Endothelial cell of umbilical vein (primary cell): Measurements from ENCODE around the gene SLC1A1. TPM values are rescaled to one million over a fixed set of nuclear protein-coding genes. Genes with fewer than 3 reads are reported as not detected.

Source experiments
- BruUV-seq: library from RNA; stranded (reverse); fragments of 400-500 nt; replicated peaks from 2 replicates; lab custom pipeline; 2021; lab: Mats Ljungman, UMichigan
- CTCF ChIA-PET: fragments of 300-600, 350-600 bp; sonication (Branson Sonifier 250); formaldehyde crosslinking; loops from one replicate; lab custom pipeline; 2021; ENCODE audit warnings: antibody characterized with exemption, inconsistent platforms; lab: Charles Lee
- POLR2A ChIA-PET: fragments of 300-600, 350-600 bp; sonication (Branson Sonifier 250); formaldehyde crosslinking; loops from one replicate; lab custom pipeline; 2021; ENCODE audit warnings: antibody characterized with exemption, inconsistent platforms; lab: Charles Lee
- DNase-seq: peaks from one replicate; pipeline ENCODE4 v3.0.0-alpha.2; 2011; ENCODE audit warnings: low read depth, low spot score
- FAIRE-seq: peaks from 2 replicates; lab custom pipeline; 2011; peaks lifted over from hg19 to GRCh38; lab: Jason Lieb, UNC
- H2AFZ ChIP-seq: 2 replicates; pipeline ENCODE4 v1.6.0; 2012; ENCODE audit warnings: low read depth, low read length, control low read depth, inconsistent platforms
- H3K27ac ChIP-seq: 2 replicates; pipeline ENCODE4 v1.5.1; 2011; ENCODE audit warnings: low read depth, mild to moderate bottlenecking, control low read depth, low read length, moderate library complexity; ENCODE audit not compliant: insufficient read depth
- H3K27me3 ChIP-seq, 2 experiments: 2 replicates each; pipeline versions ENCODE4 v1.6.0 to v1.6.1; 2011; ENCODE audit warnings: low read length in 2 of 2, mixed read lengths in 1 of 2; ENCODE audit not compliant: control insufficient read depth in 2 of 2, insufficient read depth in 2 of 2
- H3K36me3 ChIP-seq, 2 experiments: 2 replicates in 1 of 2; 3 replicates in 1 of 2; pipeline ENCODE4 v1.5.1; 2011; ENCODE audit warnings: low read length in 2 of 2, mild to moderate bottlenecking in 1 of 2, moderate library complexity in 1 of 2; ENCODE audit not compliant: control insufficient read depth in 2 of 2, insufficient read depth in 2 of 2; ENCODE audit errors: extremely low read depth in 1 of 2
- H3K4me1 ChIP-seq: 3 replicates; pipeline ENCODE4 v1.5.1; 2011; ENCODE audit warnings: mild to moderate bottlenecking, low read length; ENCODE audit not compliant: control insufficient read depth, insufficient read depth; ENCODE audit errors: extremely low read depth
- H3K4me2 ChIP-seq: 2 replicates; pipeline ENCODE4 v1.6.1; 2011; ENCODE audit warnings: low read length, control low read depth, mixed read lengths; ENCODE audit not compliant: insufficient read depth
- H3K4me3 ChIP-seq, 3 experiments: fragments of 200-600 bp in 1 of 3; sonication (generic), shearing (Covaris generic) in 1 of 3; replicated peaks in 1 of 3; 2 replicates each; pipeline ENCODE4 v1.5.1; 2011 to 2016; ENCODE audit warnings: control low read depth in 3 of 3, low read length in 3 of 3, mild to moderate bottlenecking in 2 of 3, inconsistent platforms in 1 of 3, low read depth in 1 of 3, moderate library complexity in 1 of 3; ENCODE audit not compliant: insufficient read depth in 1 of 3
- H3K79me2 ChIP-seq: 2 replicates; pipeline ENCODE4 v1.6.0; 2012; ENCODE audit warnings: low read length, inconsistent platforms; ENCODE audit not compliant: control insufficient read depth, insufficient read depth
- H3K9ac ChIP-seq: replicated peaks from 2 replicates; pipeline ENCODE3; 2011; ENCODE audit warnings: low read length, control low read depth; ENCODE audit not compliant: insufficient read depth; ENCODE audit errors: extremely low read depth
- H3K9me1 ChIP-seq: replicated peaks from 3 replicates; pipeline ENCODE4 v1.6.0; 2011; ENCODE audit warnings: mild to moderate bottlenecking, low read length; ENCODE audit not compliant: control insufficient read depth, insufficient read depth; ENCODE audit errors: extremely low read depth
- H3K9me3 ChIP-seq: replicated peaks from 2 replicates; pipeline ENCODE4 v1.5.1; 2012; ENCODE audit warnings: low read length, inconsistent platforms; ENCODE audit not compliant: control insufficient read depth, insufficient read depth
- H4K20me1 ChIP-seq: replicated peaks from 2 replicates; pipeline ENCODE3; 2011; ENCODE audit warnings: mild to moderate bottlenecking, low read length; ENCODE audit not compliant: control insufficient read depth, insufficient read depth; ENCODE audit errors: extremely low read depth
- EZH2 ChIP-seq: IDR thresholded peaks from 2 replicates; pipeline ENCODE4 v1.6.1; 2012; ENCODE audit warnings: borderline replicate concordance, low read depth, mild to moderate bottlenecking, moderate library complexity, low read length, inconsistent platforms; ENCODE audit not compliant: severe bottlenecking
- FOS ChIP-seq: IDR thresholded peaks from 2 replicates; pipeline ENCODE4 v1.6.1; 2011; ENCODE audit warnings: mild to moderate bottlenecking, low read length, moderate library complexity, borderline replicate concordance; ENCODE audit not compliant: insufficient read depth
- GATA2 ChIP-seq: IDR thresholded peaks from 2 replicates; pipeline ENCODE4 v1.7.0; 2011; ENCODE audit warnings: low read depth, mild to moderate bottlenecking, moderate library complexity, mixed read lengths, low read length; ENCODE audit not compliant: insufficient read length, insufficient read depth
- MYC ChIP-seq: IDR thresholded peaks from one replicate; pipeline ENCODE4 v1.6.1; 2011; ENCODE audit warnings: mild to moderate bottlenecking, low read depth, low read length
- POLR2A ChIP-seq: IDR thresholded peaks from 2 replicates; pipeline ENCODE4 v1.6.1; 2012; ENCODE audit warnings: low read depth, mild to moderate bottlenecking, control low read depth, low read length
- dilution Hi-C: fragments of 300-500 bp; cut with MboI; formaldehyde crosslinking; loops from one replicate; pipeline ENCODE4 v1.15.0; 2019; ENCODE audit warnings: low sequenced_read_pairs; ENCODE audit not compliant: extremely low pct_ligation_motif_present
- intact Hi-C: fragments of 100-400 bp; cut with micrococcal nuclease; formaldehyde crosslinking; loops from one replicate; pipeline ENCODE4 v1.10.0; 2022
- polyA plus RNA-seq, 4 experiments: library from polyadenylated mRNA; depleted of rRNA in 3 of 4; stranded (reverse) in 3 of 4; unstranded in 1 of 4; fragments of >200 nt; gene quantifications; 2 replicates each; pipeline versions ENCODE4 v1.2.1 to v1.2.3, GENCODE V29; 2011 to 2012; ENCODE audit warnings: missing spikeins in 1 of 4
- total RNA-seq: library from RNA; stranded (reverse); gene quantifications from 2 replicates; pipeline ENCODE4 v1.2.3, GENCODE V29; 2021
- TF ChIP-seq, protein P1 (sequence below), 2 donors: IDR thresholded peaks; 1 replicate in 1 of 2; 2 replicates in 1 of 2; pipeline ENCODE4 v1.5.1; 2011; ENCODE audit warnings: low read length in 2 of 2, mild to moderate bottlenecking in 2 of 2, moderate library complexity in 2 of 2, control low read depth in 1 of 2, inconsistent platforms in 1 of 2, low read depth in 1 of 2; ENCODE audit not compliant: insufficient read depth in 1 of 2; ENCODE audit errors: extremely low read depth in 1 of 2
- TF ChIP-seq, protein P2 (sequence below): IDR thresholded peaks from 2 replicates; pipeline ENCODE4 v1.6.1; 2011; ENCODE audit not compliant: insufficient read depth, insufficient read length

SLC1A1 gene
- total and polyA plus RNA-seq, 2 donors (not counting 3 experiments of a cell fraction or from before 2014, with no cell fraction given), result 5.8 to 8.3 TPM

DNA sequence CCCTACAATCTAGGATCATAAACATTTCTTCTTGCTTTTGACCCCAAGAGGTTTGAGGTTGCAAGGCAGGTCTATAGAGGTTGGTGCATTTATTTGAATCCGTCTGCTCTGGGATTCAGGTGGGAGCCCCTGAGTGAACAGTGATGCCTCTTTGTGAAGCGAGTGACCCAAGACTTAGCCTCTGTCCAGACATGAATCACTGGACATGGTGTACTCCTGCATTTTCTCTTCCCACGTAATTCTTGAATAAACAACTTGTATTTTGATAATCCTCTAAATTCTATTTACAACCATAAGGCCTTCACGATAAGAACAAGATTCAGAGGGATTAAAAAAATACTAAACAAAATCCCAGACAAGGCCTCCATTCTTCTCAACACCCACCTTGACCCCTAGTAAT is 104.3 kb downstream of the SLC1A1 start:
- H2AFZ ChIP-seq, result no peak overlapping the region
- H3K79me2 ChIP-seq, result no peaks in the 10 kb centered on the region
- no peaks in the 10 kb centered on the region for H4K20me1 ChIP-seq
- FAIRE-seq (no peak), DNase-seq (no peak)
- dilution Hi-C loops (no loop called here), intact Hi-C loops (no loop called here)
- ChIA-PET POLR2A (no interaction called here), CTCF (interaction anchor here (2.4 kb wide), 1 partner anchor 10 kb away, joined by 13 read pairs; no protein-coding TSS in a partner anchor)
- no peak overlapping the region for H3K27ac ChIP-seq
- TF ChIP-seq EZH2 (no peak), POLR2A (no peak), FOS (no peak), MYC (no peak), GATA2 (no peak)
- TF ChIP-seq, protein P1, sequence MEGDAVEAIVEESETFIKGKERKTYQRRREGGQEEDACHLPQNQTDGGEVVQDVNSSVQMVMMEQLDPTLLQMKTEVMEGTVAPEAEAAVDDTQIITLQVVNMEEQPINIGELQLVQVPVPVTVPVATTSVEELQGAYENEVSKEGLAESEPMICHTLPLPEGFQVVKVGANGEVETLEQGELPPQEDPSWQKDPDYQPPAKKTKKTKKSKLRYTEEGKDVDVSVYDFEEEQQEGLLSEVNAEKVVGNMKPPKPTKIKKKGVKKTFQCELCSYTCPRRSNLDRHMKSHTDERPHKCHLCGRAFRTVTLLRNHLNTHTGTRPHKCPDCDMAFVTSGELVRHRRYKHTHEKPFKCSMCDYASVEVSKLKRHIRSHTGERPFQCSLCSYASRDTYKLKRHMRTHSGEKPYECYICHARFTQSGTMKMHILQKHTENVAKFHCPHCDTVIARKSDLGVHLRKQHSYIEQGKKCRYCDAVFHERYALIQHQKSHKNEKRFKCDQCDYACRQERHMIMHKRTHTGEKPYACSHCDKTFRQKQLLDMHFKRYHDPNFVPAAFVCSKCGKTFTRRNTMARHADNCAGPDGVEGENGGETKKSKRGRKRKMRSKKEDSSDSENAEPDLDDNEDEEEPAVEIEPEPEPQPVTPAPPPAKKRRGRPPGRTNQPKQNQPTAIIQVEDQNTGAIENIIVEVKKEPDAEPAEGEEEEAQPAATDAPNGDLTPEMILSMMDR (IDR thresholded peaks at IDR 0.05; ENCODE audit: extremely low read depth in 1 of 2, insufficient read depth in 1 of 2, low read depth in 1 of 2, low read length in 2 of 2), result no peak
- TF ChIP-seq, protein P2, sequence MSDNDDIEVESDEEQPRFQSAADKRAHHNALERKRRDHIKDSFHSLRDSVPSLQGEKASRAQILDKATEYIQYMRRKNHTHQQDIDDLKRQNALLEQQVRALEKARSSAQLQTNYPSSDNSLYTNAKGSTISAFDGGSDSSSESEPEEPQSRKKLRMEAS, result no peak
- BruUV-seq, result no TSS peak
- no peaks in the 10 kb centered on the region for H3K36me3 ChIP-seq
- H3K4me2 ChIP-seq, result no peak overlapping the region
- H3K9me3 ChIP-seq, result no peaks in the 10 kb centered on the region
- H3K4me3 ChIP-seq, result no peak overlapping the region
- no peaks in the 10 kb centered on the region for H3K27me3 ChIP-seq
- H3K9ac ChIP-seq, result no peak overlapping the region
- peaks cover 17% of the 10 kb centered on the region for H3K4me1 ChIP-seq
- no peaks in the 10 kb centered on the region for H3K9me1 ChIP-seq
